HepG2 (cell line): ENCODE measurements around the gene CABP4. TPM values are rescaled to one million over a fixed set of nuclear protein-coding genes. Genes with fewer than 3 reads are reported as not detected.

Source experiments
- ASH2L ChIP-seq: fragments of 300-600, 200-600 bp; sonication (generic); IDR thresholded peaks from 2 replicates; pipeline ENCODE4 v1.7.0; 2017; ENCODE audit warnings: low read depth, mild to moderate bottlenecking, moderate library complexity, mixed read lengths, low read length; ENCODE audit not compliant: insufficient read length
- DR1 ChIP-seq: sonication (generic); formaldehyde crosslinking; IDR thresholded peaks from 2 replicates; pipeline ENCODE4 v1.8.0; 2021; ENCODE audit warnings: mild to moderate bottlenecking, missing genetic modification reagents, inconsistent platforms
- HNRNPH1 ChIP-seq: fragments of 200-400 bp; formaldehyde crosslinking; optimal IDR thresholded peaks from 2 replicates; pipeline ENCODE3; 2017; ENCODE audit warnings: mild to moderate bottlenecking, low read depth, low read length
- NFKB2 ChIP-seq: sonication (generic); formaldehyde crosslinking; IDR thresholded peaks from 2 replicates; pipeline ENCODE4 v1.4.0; 2020; ENCODE audit warnings: missing genetic modification reagents, borderline replicate concordance
- POLR2AphosphoS5 ChIP-seq: IDR thresholded peaks from 2 replicates; pipeline ENCODE4 v1.6.1; 2012; ENCODE audit warnings: low read depth, low read length
- POLR2G ChIP-seq: fragments of 200-400 bp; formaldehyde crosslinking; IDR thresholded peaks from 2 replicates; pipeline ENCODE4 v1.6.1; 2018; ENCODE audit warnings: mild to moderate bottlenecking, low read depth, low read length, moderate library complexity
- SATB2 ChIP-seq: sonication (generic); formaldehyde crosslinking; IDR thresholded peaks from 2 replicates; pipeline ENCODE4 v1.5.0; 2020; ENCODE audit warnings: missing genetic modification reagents
- ZFP90 ChIP-seq: sonication (generic); formaldehyde crosslinking; IDR thresholded peaks from 2 replicates; pipeline ENCODE4 v1.8.0; 2022; ENCODE audit warnings: missing genetic modification reagents, mild to moderate bottlenecking, inconsistent platforms, borderline replicate concordance
- ZNF136 ChIP-seq: sonication (generic); formaldehyde crosslinking; IDR thresholded peaks from 2 replicates; pipeline ENCODE4 v1.8.1; 2022; ENCODE audit warnings: low read depth, mild to moderate bottlenecking, moderate library complexity, missing genetic modification reagents
- ZNF24 ChIP-seq: fragments of 450-650 bp; IDR thresholded peaks from 2 replicates; pipeline ENCODE4 v1.6.1; 2017; ENCODE audit warnings: antibody characterized with exemption, mild to moderate bottlenecking
- ZNF33B ChIP-seq: sonication (generic); formaldehyde crosslinking; IDR thresholded peaks from 2 replicates; pipeline ENCODE4 v1.5.1; 2020; ENCODE audit warnings: mild to moderate bottlenecking, missing genetic modification reagents
- polyA plus RNA-seq, 8 experiments: library from polyadenylated mRNA; depleted of rRNA in 3 of 8; stranded (reverse) in 7 of 8; unstranded in 1 of 8; fragments of >200 nt; fragmentation: Illumina TruSeq in 4 of 8; extraction: Trizol in 4 of 8; gene quantifications; 2 replicates each; pipeline versions ENCODE4 v1.2.1 to v1.2.3, GENCODE V29; 2011 to 2016; ENCODE audit warnings: low read depth in 4 of 8, missing spikeins in 1 of 8, mixed read lengths in 1 of 8; ENCODE audit not compliant: insufficient read depth in 1 of 8
- total RNA-seq, 5 experiments: library from RNA; depleted of rRNA; stranded (reverse); fragments of >200 nt; fragmentation: Illumina TruSeq; extraction: Trizol; gene quantifications; 2 replicates each; pipeline ENCODE4 v1.2.3, GENCODE V29; 2016; ENCODE audit warnings: low read depth in 1 of 5
- TF ChIP-seq, protein P1 (sequence below): sonication (generic); formaldehyde crosslinking; IDR thresholded peaks from 2 replicates; pipeline ENCODE4 v1.8.1; 2022; ENCODE audit warnings: mild to moderate bottlenecking, missing genetic modification reagents
- TF ChIP-seq, protein P2 (sequence below): sonication (generic); formaldehyde crosslinking; conservative IDR thresholded peaks from 2 replicates; pipeline ENCODE4 v1.4.0; 2020; ENCODE audit warnings: missing genetic modification reagents
- TF ChIP-seq, protein P3 (sequence below): sonication (generic); formaldehyde crosslinking; IDR thresholded peaks from 2 replicates; pipeline ENCODE4 v1.5.0; 2020; ENCODE audit warnings: missing genetic modification reagents
- TF ChIP-seq, protein P4 (sequence below): sonication (generic); formaldehyde crosslinking; IDR thresholded peaks from 2 replicates; pipeline ENCODE4 v1.8.0; 2022; ENCODE audit warnings: low read depth, missing genetic modification reagents
- TF ChIP-seq, protein P5 (sequence below), 2 experiments: sonication (generic) in 1 of 2; formaldehyde crosslinking in 1 of 2; IDR thresholded peaks; 2 replicates each; pipeline versions ENCODE4 v1.6.1 to v1.9.0; 2014 to 2022; ENCODE audit warnings: antibody characterized with exemption in 1 of 2, borderline replicate concordance in 1 of 2, inconsistent platforms in 1 of 2, low read depth in 1 of 2, missing genetic modification reagents in 1 of 2

Gene CABP4
- total and polyA plus RNA-seq, 2 of the 13 experiments (the other 11 are each of a cell fraction or from before 2014, with no cell fraction given): not detected

DNA sequence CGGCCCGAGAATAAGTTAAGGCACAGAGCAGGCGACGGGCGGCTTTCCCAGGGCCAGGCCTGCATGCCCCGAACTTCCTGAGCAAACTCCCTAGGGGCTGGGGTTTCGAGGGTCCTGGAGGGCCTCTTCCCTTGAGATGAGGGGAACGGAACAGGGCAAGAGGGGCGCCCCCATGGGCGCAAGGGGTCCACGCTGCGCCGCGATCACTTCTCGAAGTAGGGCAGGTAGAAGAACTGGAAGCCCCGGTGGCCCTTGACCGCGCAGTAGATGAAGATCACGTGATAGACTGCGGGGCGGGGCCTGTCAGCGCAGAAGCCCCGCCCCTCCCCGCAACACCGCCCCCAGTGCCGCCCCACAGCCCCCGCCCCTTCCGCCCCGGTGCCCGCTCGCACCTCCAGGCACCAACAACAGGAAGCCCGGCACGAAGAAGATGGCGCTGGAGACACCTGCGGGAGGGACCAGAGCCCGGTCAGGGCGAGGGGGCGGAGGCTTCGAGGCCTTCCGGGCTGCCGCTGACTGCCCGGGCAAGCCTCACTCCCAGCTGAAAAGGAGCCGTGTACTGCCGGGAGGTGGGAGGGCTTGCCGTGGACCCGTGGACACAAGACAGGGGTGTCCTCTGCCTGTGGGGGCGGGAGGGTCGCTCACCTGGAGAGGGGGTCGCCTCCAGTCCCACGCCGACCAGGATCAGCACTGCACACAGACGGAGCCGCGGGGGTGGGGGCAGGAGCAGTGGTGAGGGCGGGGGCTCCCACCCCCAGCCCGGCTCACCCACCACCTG, 9.4 kb downstream of the CABP4 start (continued):
- TF ChIP-seq, protein P1, sequence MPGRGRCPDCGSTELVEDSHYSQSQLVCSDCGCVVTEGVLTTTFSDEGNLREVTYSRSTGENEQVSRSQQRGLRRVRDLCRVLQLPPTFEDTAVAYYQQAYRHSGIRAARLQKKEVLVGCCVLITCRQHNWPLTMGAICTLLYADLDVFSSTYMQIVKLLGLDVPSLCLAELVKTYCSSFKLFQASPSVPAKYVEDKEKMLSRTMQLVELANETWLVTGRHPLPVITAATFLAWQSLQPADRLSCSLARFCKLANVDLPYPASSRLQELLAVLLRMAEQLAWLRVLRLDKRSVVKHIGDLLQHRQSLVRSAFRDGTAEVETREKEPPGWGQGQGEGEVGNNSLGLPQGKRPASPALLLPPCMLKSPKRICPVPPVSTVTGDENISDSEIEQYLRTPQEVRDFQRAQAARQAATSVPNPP: no peak
- TF ChIP-seq POLR2AphosphoS5 (peak; percentile 83), POLR2G (peak; percentile 82), DR1 (peak; percentile 44; the same call in 1 of the 2 replicates), NFKB2 (CRISPR knock-in tag) (peak; percentile 23; the same call in 1 of the 2 replicates), ZNF33B (CRISPR knock-in tag) (no peak), ZNF136 (CRISPR knock-in tag) (no peak), HNRNPH1 (no peak), ZFP90 (CRISPR knock-in tag) (peak; percentile 36; the same call in 1 of the 2 replicates), SATB2 (CRISPR knock-in tag) (no peak), ASH2L (peak; percentile 25), ZNF24 (no peak)
- TF ChIP-seq, protein P2, sequence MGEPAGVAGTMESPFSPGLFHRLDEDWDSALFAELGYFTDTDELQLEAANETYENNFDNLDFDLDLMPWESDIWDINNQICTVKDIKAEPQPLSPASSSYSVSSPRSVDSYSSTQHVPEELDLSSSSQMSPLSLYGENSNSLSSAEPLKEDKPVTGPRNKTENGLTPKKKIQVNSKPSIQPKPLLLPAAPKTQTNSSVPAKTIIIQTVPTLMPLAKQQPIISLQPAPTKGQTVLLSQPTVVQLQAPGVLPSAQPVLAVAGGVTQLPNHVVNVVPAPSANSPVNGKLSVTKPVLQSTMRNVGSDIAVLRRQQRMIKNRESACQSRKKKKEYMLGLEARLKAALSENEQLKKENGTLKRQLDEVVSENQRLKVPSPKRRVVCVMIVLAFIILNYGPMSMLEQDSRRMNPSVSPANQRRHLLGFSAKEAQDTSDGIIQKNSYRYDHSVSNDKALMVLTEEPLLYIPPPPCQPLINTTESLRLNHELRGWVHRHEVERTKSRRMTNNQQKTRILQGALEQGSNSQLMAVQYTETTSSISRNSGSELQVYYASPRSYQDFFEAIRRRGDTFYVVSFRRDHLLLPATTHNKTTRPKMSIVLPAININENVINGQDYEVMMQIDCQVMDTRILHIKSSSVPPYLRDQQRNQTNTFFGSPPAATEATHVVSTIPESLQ (CRISPR knock-in tag): no peak
- TF ChIP-seq, protein P3, sequence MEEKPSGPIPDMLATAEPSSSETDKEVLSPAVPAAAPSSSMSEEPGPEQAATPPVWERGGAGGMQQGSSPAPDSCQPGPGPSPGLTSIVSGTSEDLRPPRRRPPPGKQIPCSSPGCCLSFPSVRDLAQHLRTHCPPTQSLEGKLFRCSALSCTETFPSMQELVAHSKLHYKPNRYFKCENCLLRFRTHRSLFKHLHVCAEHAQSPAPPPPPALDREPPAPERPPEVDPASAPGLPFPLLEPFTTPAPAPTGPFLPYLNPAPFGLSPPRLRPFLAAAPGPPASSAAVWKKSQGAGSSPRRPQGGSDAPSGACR (CRISPR knock-in tag): peak; percentile 73; the same call in 1 of the 2 replicates
- TF ChIP-seq, protein P4, sequence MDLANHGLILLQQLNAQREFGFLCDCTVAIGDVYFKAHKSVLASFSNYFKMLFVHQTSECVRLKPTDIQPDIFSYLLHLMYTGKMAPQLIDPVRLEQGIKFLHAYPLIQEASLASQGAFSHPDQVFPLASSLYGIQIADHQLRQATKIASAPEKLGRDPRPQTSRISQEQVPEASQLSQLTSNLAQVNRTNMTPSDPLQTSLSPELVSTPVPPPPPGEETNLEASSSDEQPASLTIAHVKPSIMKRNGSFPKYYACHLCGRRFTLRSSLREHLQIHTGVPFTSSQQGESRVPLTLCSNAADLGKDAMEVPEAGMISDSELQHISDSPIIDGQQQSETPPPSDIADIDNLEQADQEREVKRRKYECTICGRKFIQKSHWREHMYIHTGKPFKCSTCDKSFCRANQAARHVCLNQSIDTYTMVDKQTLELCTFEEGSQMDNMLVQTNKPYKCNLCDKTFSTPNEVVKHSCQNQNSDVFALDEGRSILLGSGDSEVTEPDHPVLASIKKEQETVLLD (CRISPR knock-in tag): peak; percentile 83
- TF ChIP-seq, protein P5, sequence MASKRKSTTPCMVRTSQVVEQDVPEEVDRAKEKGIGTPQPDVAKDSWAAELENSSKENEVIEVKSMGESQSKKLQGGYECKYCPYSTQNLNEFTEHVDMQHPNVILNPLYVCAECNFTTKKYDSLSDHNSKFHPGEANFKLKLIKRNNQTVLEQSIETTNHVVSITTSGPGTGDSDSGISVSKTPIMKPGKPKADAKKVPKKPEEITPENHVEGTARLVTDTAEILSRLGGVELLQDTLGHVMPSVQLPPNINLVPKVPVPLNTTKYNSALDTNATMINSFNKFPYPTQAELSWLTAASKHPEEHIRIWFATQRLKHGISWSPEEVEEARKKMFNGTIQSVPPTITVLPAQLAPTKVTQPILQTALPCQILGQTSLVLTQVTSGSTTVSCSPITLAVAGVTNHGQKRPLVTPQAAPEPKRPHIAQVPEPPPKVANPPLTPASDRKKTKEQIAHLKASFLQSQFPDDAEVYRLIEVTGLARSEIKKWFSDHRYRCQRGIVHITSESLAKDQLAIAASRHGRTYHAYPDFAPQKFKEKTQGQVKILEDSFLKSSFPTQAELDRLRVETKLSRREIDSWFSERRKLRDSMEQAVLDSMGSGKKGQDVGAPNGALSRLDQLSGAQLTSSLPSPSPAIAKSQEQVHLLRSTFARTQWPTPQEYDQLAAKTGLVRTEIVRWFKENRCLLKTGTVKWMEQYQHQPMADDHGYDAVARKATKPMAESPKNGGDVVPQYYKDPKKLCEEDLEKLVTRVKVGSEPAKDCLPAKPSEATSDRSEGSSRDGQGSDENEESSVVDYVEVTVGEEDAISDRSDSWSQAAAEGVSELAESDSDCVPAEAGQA (IDR thresholded peaks at IDR 0.05; ENCODE audit: low read depth): no peak
- TF ChIP-seq, protein P5 (CRISPR knock-in tag; IDR thresholded peaks at IDR 0.05; ENCODE audit: borderline replicate concordance): no peak
